HepG2 (cell line): Measurements from ENCODE around the gene COASY. TPM values are rescaled to one million over a fixed set of nuclear protein-coding genes. Genes with fewer than 3 reads are reported as not detected.

Experiments
- DNMT1 ChIP-seq: sonication (generic); formaldehyde crosslinking; IDR thresholded peaks from 2 replicates; pipeline ENCODE4 v1.5.1; 2020; ENCODE audit warnings: mild to moderate bottlenecking, missing genetic modification reagents
- MAFF ChIP-seq: IDR thresholded peaks from 2 replicates; pipeline ENCODE4 v1.6.1; 2011; ENCODE audit warnings: low read depth, low read length, improper control_type of control experiment
- MAZ ChIP-seq, 2 experiments: sonication (generic) in 1 of 2; formaldehyde crosslinking in 1 of 2; IDR thresholded peaks; 2 replicates each; pipeline versions ENCODE4 v1.5.0 to v1.6.1; 2012 to 2020; ENCODE audit warnings: low read depth in 2 of 2, mild to moderate bottlenecking in 2 of 2, borderline replicate concordance in 1 of 2, improper control_type of control experiment in 1 of 2, low read length in 1 of 2, missing genetic modification reagents in 1 of 2, moderate library complexity in 1 of 2
- MIER3 ChIP-seq: IDR thresholded peaks from 2 replicates; pipeline ENCODE4 v1.6.1; 2016; ENCODE audit warnings: missing compliant biosample characterization, borderline replicate concordance
- MTA3 ChIP-seq: sonication (generic); formaldehyde crosslinking; IDR thresholded peaks from 2 replicates; pipeline ENCODE4 v1.4.0; 2020; ENCODE audit warnings: missing genetic modification reagents
- POLR2AphosphoS2 ChIP-seq: IDR thresholded peaks from 2 replicates; pipeline ENCODE4 v1.6.1; 2011; ENCODE audit warnings: low read depth, low read length, improper control_type of control experiment
- RCOR2 ChIP-seq: IDR thresholded peaks from 2 replicates; pipeline ENCODE4 v1.6.1; 2016; ENCODE audit warnings: missing biosample characterization, missing genetic modification reagents
- SIN3A ChIP-seq: IDR thresholded peaks from 2 replicates; pipeline ENCODE4 v1.6.1; 2011; ENCODE audit warnings: low read depth, mild to moderate bottlenecking, control low read depth, low read length, borderline replicate concordance
- SMAD1 ChIP-seq: sonication (generic); formaldehyde crosslinking; IDR thresholded peaks from 2 replicates; pipeline ENCODE4 v1.4.0; 2020; ENCODE audit warnings: missing genetic modification reagents, low read depth, mild to moderate bottlenecking, borderline replicate concordance
- SMARCC2 ChIP-seq: fragments of 450-650 bp; IDR thresholded peaks from 2 replicates; pipeline ENCODE4 v1.6.1; 2017; ENCODE audit warnings: antibody characterized with exemption, mild to moderate bottlenecking
- ZNF569 ChIP-seq: sonication (generic); formaldehyde crosslinking; IDR thresholded peaks from 2 replicates; pipeline ENCODE4 v1.5.0; 2020; ENCODE audit warnings: mild to moderate bottlenecking, missing genetic modification reagents, moderate library complexity, borderline replicate concordance
- ZNF749 ChIP-seq: sonication (generic); formaldehyde crosslinking; IDR thresholded peaks from 2 replicates; pipeline ENCODE4 v1.8.0; 2022; ENCODE audit warnings: mild to moderate bottlenecking, missing genetic modification reagents, moderate library complexity, borderline replicate concordance
- polyA plus RNA-seq, 8 experiments: library from polyadenylated mRNA; depleted of rRNA in 3 of 8; stranded (reverse) in 7 of 8; unstranded in 1 of 8; fragments of >200 nt; fragmentation: Illumina TruSeq in 4 of 8; extraction: Trizol in 4 of 8; gene quantifications; 2 replicates each; pipeline versions ENCODE4 v1.2.1 to v1.2.3, GENCODE V29; 2011 to 2016; ENCODE audit warnings: low read depth in 4 of 8, missing spikeins in 1 of 8, mixed read lengths in 1 of 8; ENCODE audit not compliant: insufficient read depth in 1 of 8
- total RNA-seq, 5 experiments: library from RNA; depleted of rRNA; stranded (reverse); fragments of >200 nt; fragmentation: Illumina TruSeq; extraction: Trizol; gene quantifications; 2 replicates each; pipeline ENCODE4 v1.2.3, GENCODE V29; 2016; ENCODE audit warnings: low read depth in 1 of 5
- TF ChIP-seq, protein P1 (sequence below), 2 experiments: sonication (generic) in 1 of 2; formaldehyde crosslinking in 1 of 2; IDR thresholded peaks; 2 replicates each; pipeline versions ENCODE4 v1.6.1 to v1.9.0; 2014 to 2022; ENCODE audit warnings: antibody characterized with exemption in 1 of 2, borderline replicate concordance in 1 of 2, inconsistent platforms in 1 of 2, low read depth in 1 of 2, missing genetic modification reagents in 1 of 2
- TF ChIP-seq, protein P2 (sequence below): sonication (generic); formaldehyde crosslinking; IDR thresholded peaks from 2 replicates; pipeline ENCODE4 v1.5.0; 2020; ENCODE audit warnings: missing genetic modification reagents
- TF ChIP-seq, protein P3 (sequence below): sonication (generic); formaldehyde crosslinking; IDR thresholded peaks from 2 replicates; pipeline ENCODE4 v1.5.0; 2020; ENCODE audit warnings: missing genetic modification reagents
- TF ChIP-seq, protein P4 (sequence below): IDR thresholded peaks from 2 replicates; pipeline ENCODE4 v1.6.1; 2016
- TF ChIP-seq, protein P5 (sequence below): sonication (generic); formaldehyde crosslinking; IDR thresholded peaks from 2 replicates; pipeline ENCODE4 v1.8.0; 2022; ENCODE audit warnings: missing genetic modification reagents, mild to moderate bottlenecking, inconsistent platforms, borderline replicate concordance

The COASY gene
- total and polyA plus RNA-seq, 2 of the 13 experiments (the other 11 are each of a cell fraction or from before 2014, with no cell fraction given), result 90.7 to 125 TPM

DNA sequence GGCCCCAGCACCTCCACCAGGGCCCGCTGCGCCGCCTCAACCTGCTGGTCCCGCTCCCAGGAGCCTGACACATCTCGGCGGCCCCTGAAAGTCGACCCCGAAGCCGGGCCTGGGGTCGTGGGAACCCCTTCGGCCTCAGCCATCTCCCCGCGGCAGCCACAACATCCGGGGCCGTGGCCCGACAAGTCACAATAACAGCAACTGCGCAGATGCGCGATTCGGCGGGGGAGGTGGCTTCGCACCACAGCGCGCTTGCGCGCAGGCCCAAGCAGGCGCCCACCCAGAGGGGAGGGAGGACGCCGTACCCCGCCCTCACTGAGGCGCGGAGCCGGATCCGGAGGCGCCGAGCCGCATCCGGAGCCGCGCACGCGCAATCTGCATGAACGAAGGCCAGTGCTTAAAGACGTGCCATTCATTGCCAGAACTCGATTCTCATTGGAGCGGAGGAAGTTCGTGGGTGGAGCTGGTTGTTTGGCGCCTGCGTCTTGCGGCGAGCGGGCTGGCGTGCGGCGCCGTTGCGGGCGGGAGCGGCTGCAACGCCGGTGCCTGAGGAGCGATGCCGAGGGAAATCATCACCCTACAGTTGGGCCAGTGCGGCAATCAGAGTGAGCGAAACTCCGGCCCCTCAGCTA is 47.4 kb downstream of the COASY start, which contains the start of the genes RETREG3 and TUBG1 (continued):
- TF ChIP-seq MTA3 (CRISPR knock-in tag), result no peak
- TF ChIP-seq, protein P1, sequence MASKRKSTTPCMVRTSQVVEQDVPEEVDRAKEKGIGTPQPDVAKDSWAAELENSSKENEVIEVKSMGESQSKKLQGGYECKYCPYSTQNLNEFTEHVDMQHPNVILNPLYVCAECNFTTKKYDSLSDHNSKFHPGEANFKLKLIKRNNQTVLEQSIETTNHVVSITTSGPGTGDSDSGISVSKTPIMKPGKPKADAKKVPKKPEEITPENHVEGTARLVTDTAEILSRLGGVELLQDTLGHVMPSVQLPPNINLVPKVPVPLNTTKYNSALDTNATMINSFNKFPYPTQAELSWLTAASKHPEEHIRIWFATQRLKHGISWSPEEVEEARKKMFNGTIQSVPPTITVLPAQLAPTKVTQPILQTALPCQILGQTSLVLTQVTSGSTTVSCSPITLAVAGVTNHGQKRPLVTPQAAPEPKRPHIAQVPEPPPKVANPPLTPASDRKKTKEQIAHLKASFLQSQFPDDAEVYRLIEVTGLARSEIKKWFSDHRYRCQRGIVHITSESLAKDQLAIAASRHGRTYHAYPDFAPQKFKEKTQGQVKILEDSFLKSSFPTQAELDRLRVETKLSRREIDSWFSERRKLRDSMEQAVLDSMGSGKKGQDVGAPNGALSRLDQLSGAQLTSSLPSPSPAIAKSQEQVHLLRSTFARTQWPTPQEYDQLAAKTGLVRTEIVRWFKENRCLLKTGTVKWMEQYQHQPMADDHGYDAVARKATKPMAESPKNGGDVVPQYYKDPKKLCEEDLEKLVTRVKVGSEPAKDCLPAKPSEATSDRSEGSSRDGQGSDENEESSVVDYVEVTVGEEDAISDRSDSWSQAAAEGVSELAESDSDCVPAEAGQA (IDR thresholded peaks at IDR 0.05; ENCODE audit: low read depth), result no peak
- TF ChIP-seq, protein P1 (CRISPR knock-in tag; IDR thresholded peaks at IDR 0.05; ENCODE audit: borderline replicate concordance), result peak; percentile 86
- TF ChIP-seq ZNF749 (CRISPR knock-in tag), result 0 out of 2 replicates have a peak, but pooled peaks have one; percentile 68
- no peak for TF ChIP-seq MAFF
- TF ChIP-seq, protein P2, sequence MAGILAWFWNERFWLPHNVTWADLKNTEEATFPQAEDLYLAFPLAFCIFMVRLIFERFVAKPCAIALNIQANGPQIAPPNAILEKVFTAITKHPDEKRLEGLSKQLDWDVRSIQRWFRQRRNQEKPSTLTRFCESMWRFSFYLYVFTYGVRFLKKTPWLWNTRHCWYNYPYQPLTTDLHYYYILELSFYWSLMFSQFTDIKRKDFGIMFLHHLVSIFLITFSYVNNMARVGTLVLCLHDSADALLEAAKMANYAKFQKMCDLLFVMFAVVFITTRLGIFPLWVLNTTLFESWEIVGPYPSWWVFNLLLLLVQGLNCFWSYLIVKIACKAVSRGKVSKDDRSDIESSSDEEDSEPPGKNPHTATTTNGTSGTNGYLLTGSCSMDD (CRISPR knock-in tag), result no peak
- TF ChIP-seq ZNF569 (CRISPR knock-in tag), result no peak
- TF ChIP-seq, protein P3, sequence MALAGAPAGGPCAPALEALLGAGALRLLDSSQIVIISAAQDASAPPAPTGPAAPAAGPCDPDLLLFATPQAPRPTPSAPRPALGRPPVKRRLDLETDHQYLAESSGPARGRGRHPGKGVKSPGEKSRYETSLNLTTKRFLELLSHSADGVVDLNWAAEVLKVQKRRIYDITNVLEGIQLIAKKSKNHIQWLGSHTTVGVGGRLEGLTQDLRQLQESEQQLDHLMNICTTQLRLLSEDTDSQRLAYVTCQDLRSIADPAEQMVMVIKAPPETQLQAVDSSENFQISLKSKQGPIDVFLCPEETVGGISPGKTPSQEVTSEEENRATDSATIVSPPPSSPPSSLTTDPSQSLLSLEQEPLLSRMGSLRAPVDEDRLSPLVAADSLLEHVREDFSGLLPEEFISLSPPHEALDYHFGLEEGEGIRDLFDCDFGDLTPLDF, result peak; percentile 94
- TF ChIP-seq MIER3 (CRISPR knock-in tag), result 0 out of 2 replicates have a peak, but pooled peaks have one; percentile 7
- no peak; the same call in none of the 2 replicates for TF ChIP-seq DNMT1 (CRISPR knock-in tag)
- peak; percentile 44; the same call in 1 of the 2 replicates for TF ChIP-seq POLR2AphosphoS2
- peak; percentile 83 for TF ChIP-seq SIN3A
- peak; percentile 96; the same call in 1 of the 2 replicates for TF ChIP-seq MAZ (IDR thresholded peaks at IDR 0.05; ENCODE audit: borderline replicate concordance, low read depth, low read length)
- TF ChIP-seq MAZ (CRISPR knock-in tag; IDR thresholded peaks at IDR 0.05; ENCODE audit: low read depth), result peak; percentile 49
- 0 out of 2 replicates have a peak, but pooled peaks have one; percentile 63 for TF ChIP-seq SMAD1
- no peak for TF ChIP-seq SMARCC2
- TF ChIP-seq, protein P4, sequence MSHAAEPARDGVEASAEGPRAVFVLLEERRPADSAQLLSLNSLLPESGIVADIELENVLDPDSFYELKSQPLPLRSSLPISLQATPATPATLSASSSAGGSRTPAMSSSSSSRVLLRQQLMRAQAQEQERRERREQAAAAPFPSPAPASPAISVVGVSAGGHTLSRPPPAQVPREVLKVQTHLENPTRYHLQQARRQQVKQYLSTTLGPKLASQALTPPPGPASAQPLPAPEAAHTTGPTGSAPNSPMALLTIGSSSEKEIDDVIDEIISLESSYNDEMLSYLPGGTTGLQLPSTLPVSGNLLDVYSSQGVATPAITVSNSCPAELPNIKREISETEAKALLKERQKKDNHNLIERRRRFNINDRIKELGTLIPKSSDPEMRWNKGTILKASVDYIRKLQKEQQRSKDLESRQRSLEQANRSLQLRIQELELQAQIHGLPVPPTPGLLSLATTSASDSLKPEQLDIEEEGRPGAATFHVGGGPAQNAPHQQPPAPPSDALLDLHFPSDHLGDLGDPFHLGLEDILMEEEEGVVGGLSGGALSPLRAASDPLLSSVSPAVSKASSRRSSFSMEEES, result no peak; the same call in 1 of the 2 replicates
- TF ChIP-seq, protein P5, sequence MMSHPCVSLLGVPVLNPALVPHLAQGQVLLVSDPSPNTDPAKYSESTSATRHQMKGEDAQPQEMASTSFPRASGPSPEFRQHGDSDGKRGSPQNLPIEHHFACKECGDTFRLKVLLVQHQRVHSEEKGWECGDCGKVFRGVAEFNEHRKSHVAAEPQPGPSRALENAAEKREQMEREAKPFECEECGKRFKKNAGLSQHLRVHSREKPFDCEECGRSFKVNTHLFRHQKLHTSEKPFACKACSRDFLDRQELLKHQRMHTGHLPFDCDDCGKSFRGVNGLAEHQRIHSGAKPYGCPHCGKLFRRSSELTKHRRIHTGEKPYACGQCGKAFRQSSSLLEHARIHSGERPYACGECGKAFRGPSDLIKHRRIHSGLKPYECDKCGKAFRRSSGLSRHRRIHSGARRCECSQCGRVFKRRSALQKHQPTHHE (CRISPR knock-in tag), result no peak; the same call in none of the 2 replicates
- TF ChIP-seq RCOR2 (CRISPR knock-in tag), result no peak
